Inferior parietal cortex (tissue), 1 donor: Measurements from ENCODE around the gene PGD.
"Not testable (repeated sequence)": the region's sequence is repeated elsewhere in the genome, so short reads cannot be mapped to it uniquely, and the experiment has no call there.

Experiments
- DNase-seq: peaks from one replicate; pipeline ENCODE4 v3.0.0-alpha.2; 2016; ENCODE audit errors: extremely low spot score

PGD gene

DNA sequence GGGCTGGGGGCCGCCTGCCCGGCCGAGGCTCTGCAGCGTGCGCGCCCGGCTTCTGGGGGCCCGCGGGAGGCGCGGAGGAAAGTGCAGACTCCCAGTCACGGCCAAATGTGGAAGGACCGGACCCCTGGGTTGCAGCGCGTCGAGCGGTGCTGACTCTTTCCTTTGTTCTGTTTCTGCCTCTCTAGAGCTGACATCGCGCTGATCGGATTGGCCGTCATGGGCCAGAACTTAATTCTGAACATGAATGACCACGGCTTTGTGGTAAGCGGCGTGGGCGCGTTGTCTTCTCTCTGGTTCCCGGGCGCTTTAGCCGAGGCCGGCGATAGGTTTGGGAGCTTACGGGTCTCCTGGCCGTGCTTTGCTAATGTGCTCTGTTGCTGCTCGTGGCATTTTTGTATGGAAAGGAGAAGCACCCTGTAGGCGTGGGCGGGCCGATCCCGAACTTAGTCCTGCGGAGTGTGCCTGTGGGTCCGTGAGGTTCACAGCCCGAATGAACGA, 629 bp downstream of the PGD start:
- no peak for DNase-seq

DNA sequence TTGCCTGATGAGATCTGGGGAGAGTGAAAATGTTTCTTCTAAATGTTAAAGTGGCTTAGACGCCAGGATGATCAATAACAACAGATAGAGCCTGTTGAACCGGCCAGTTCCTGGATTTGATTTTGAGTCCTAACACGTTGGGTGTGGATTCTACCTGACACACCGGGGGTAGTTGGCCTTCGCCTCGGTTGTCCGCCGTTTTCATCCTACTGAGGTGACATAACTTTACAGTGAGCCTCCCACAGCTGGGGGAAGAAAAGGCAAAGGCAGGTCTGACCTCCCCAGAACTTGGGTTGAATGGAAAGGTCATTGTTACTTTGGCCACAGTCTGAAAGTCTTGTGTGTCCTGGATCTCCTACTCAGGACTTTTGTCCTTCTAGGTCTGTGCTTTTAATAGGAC, 1.1 kb downstream of the PGD start:
- DNase-seq, result no peak

DNA sequence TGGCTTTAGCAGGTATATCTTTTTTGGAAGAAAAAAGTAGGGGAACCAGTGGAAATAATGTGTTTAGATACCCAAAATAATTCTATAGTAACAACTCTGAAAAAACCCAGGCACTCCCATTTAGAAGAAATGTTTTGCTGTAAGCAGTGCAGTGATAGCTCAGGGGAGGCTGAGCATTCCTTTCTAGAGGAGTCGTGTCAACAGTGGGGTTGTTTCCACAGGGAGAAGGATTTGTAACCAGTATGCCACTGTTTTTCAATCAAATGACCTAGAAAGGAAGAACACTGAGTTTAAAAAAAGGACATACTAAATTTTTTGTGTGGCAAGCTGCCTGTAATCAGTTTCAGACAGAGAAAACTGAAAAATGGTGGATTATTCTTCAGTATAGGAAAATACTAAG, 2.4 kb downstream of the PGD start:
- DNase-seq, result no peak

DNA sequence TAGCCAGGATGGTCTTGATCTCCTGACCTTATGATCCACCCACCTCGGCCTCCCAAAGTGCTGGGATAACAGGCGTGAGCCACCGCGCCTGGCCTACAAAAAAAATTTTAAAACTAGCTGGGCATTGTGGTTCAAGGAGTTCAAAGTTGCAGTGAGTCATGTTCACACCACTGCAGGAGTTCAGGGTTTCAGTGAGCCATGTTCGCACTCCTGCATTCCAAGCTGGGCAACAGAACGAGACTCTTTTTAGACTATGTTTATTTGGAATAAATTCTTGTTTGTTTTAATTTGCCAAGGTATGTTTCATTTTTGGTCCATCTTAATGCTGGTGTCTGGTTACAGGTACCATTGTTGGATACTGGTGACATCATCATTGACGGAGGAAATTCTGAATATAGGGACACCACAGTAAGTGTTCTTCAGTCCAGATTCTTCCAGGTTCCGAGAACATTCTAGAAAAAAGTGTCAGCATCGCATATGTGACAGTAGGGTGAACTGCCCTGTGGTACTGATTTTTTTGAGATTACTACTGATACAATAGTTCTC, 3.9 kb downstream of the PGD start:
- DNase-seq, result no peak

DNA sequence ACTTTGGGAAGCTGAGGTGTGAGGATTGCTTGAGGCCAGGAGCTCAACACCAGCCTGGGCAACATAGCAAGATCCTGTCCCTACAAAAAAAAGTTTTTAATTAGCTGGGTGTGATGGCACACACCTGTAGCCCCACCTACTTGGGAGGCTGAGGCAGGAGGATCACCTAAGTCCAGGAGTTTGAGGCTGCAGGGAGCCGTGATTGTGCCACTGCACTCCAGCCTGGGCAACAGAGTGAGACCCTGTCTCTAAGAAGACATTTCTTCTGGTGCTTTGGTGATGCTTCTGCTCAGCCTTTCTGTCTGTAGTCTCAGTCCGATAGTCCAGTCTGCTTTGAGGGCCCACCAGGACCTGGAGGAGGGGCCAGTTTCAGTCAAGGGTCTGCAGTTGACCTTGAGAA, 8.3 kb downstream of the PGD start:
- no peak for DNase-seq

DNA sequence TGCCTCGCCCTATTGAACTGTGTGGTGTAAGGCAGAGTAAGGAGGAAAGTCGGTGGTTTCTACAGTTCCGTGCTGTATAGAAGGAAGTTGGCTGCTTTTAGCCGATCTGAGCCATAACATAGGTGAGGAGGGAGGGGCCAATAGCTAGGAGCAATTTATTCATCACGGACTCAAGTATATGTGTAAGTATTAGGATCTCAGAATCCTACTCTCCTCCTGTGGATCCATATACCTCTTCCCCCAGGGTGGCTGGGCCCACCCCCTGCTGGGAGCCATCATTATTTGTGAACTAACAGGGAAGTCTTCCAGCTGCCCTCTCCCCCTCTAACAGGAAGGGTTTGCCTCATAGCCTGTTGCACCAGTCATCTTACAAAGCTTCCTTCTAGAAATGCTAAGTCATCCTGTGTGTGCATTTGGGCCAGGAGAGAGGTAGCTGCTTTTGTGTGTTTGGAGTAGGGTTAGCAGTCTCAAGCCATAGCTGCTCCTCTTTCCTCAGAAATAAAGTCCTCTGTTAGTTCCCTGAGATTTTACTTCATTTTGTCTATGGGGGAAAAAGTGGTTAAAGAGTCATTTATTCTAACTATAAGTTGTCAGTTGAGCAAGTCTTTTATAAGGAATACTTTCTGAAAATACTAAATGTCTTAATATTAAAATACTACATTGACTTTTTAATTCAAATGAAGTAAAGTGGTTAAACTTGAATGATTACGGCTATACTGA, 16.5 kb downstream of the PGD start:
- DNase-seq, result peak; percentile 35

DNA sequence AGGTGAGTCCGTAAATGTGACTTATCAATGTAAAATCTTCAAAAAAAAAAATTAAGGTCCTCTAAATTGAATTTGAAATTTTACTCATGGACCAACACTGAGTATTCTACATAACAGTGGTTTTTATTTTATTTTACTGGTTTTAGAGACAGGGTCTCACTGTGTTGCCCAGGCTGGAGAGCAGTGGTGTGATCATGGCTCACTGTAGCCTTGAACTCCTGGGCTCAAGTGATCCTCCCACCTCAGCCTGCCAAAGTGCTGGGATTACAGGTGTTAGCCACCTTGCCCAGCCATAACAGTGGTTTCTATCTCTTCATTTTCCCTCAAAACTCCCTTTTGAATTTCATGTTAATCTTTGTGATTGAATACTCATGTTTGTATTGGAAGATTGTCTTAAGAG, 17.1 kb downstream of the PGD start:
- DNase-seq, result not testable (repeated sequence)

DNA sequence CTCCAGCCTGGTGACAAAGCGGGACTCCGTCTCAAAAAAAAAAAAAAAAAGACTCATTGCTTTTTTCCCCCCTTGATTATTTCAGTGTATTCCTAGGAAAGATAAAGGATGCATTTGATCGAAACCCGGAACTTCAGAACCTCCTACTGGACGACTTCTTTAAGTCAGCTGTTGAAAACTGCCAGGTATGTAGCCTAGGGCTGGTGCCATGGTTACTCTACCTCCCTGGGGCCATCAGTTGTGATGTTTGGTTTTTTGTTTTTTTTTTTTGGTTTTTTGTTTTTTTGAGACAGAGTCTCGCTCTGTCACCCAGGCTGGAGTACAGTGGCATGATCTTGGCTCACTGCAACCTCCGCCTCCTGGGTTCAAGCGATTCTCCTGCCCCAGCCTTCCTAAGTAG, 19.9 kb downstream of the PGD start:
- DNase-seq, result not testable (repeated sequence)

DNA sequence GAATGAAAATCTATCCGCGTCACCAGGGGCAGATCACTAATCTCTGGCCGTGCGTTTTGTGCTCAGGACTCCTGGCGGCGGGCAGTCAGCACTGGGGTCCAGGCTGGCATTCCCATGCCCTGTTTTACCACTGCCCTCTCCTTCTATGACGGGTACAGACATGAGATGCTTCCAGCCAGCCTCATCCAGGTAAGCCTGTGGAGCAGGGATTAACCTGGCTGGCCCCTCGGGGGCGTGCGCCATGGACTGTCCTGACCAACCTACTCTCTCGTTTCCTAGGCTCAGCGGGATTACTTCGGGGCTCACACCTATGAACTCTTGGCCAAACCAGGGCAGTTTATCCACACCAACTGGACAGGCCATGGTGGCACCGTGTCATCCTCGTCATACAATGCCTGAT, 20.5 kb downstream of the PGD start:
- DNase-seq, result no peak

DNA sequence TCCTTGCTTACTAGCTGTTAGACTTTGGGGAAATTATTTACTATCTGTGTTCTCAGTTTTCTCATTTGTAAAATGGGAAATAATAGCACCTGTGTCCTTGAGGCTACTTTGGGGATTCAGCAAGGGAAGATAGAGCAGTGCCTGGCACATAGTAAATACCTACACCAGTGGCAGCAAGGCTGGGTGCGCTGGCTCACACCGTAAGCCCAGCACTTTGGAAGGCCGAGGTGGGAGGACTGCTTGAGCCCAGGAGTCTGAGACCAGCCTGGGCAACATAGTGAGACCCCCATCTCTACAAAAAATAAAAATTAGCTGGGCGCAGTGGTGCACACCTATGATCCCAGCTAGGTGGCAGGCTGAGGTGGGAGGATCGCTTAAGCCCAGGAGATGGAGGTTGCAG, 22.8 kb downstream of the PGD start:
- DNase-seq, result no peak

DNA sequence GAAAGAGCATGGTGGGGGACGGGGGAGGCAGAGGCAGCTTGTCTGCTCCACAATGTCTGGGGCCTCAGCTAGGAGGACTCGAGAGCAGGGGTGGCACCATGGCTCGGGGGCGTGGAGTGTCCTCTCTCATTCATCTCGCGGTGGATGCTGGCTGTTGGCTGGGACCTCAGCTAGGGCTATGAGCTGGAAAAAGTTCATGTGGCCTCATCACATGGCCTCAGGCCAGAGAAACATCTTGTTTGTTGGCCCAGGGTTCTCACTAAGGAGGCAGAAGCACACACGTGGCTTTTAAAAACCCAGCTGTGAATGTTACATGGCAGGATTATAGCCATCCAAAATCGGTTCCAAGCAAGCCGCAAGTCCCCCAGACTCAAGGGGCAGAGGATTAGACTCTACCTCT, 25.2 kb downstream of the PGD start:
- no peak for DNase-seq

DNA sequence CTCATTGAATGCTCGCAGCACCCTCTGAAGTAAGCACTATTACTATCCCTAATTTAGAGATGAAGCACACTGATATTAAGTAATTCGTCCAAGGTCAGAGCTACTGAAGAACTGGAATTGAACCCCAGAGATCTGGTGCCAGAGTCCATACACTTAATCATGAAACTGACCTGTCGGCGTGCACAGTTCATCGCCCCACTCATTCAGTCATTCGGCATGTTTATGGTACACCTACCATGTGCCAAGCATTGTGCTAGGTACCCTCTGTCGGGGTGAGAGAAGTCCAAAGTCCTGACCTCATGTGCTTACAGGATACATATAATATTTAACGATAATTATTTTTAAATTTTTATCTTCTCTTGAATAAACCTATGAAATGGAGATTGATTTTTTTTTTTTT, 25.8 kb downstream of the PGD start:
- no peak for DNase-seq

DNA sequence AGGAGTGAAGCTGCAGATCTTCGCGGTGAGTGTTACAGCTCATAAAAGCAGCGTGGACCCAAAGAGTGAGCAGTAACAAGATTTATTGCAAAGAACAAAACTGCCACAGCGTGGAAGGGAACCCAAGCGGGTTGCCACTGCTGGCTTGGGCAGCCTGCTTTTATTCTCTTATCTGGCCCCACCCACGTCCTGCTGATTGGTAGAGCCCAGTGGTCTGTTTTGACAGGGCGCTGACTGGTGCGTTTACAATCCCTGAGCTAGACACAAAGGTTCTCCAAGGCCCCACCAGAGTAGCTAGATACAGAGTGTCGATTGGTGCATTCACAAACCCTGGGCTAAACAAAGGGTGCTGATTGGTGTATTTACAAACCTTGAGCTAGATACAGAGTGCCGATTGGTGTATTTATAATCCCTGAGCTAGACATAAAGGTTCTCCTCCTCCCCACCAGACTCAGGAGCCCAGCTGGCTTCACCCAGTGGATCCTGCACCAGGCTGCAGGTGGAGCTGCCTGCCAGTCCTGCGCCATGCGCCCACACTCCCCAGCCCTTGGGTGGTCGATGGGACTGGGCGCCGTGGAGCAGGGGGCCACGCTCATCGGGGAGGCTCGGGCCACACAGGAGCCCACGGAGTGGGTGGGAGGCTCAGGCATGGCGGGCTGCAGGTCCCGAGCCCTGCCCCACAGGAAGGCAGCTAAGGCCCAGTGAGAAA, 27.1 kb downstream of the PGD start:
- not testable (repeated sequence) for DNase-seq

DNA sequence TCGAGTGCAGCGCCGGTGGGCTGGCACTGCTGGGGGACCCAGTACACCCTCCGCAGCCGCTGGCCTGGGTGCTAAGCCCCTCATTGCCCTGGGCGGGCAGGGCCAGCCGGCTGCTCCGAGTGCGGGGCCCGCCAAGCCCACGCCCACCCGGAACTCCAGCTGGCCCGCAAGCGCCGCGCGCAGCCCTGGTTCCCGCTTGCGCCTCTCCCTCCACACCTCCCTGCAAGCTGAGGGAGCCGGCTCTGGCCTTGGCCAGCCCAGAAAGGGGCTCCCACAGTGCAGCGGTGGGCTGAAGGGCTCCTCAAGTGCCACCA, 27.6 kb downstream of the PGD start:
- not testable (repeated sequence) for DNase-seq

DNA sequence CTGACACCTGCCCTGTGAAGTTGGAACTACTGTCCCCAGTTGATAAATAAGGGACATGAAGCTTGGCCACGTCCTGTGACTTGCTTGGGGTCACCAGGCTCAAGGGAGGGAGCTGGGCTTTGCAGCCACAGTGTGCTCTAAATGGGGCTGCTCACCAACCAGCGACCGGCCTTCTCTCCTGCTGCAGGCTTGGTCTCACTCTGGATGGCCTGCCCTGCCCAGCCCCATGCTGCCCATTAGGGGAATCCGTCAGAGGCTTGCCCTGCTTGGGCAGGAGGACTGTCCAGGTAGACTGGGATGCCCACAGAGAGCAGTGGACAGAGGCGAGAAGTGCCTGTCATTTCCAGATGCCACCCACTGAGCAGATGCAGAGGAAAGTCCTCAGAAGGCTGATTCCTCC, 30.1 kb downstream of the PGD start:
- DNase-seq, result no peak

DNA sequence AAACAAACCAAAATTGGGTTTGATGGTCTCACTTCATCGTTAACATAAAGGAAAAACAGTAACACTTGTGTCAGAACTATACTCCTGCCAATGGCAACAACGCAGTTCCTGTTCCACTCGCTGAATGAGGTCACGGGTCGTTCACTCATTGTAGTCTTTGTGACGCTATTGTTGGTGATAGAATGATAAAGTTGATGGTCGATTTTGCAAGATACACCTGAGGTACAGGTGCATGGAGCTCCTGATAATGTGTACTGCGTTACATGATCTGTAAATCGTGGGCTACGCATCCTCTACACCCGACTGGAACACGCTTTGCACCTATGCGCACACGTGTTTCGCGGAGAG, 31.0 kb downstream of the PGD start:
- DNase-seq, result peak; percentile 47

DNA sequence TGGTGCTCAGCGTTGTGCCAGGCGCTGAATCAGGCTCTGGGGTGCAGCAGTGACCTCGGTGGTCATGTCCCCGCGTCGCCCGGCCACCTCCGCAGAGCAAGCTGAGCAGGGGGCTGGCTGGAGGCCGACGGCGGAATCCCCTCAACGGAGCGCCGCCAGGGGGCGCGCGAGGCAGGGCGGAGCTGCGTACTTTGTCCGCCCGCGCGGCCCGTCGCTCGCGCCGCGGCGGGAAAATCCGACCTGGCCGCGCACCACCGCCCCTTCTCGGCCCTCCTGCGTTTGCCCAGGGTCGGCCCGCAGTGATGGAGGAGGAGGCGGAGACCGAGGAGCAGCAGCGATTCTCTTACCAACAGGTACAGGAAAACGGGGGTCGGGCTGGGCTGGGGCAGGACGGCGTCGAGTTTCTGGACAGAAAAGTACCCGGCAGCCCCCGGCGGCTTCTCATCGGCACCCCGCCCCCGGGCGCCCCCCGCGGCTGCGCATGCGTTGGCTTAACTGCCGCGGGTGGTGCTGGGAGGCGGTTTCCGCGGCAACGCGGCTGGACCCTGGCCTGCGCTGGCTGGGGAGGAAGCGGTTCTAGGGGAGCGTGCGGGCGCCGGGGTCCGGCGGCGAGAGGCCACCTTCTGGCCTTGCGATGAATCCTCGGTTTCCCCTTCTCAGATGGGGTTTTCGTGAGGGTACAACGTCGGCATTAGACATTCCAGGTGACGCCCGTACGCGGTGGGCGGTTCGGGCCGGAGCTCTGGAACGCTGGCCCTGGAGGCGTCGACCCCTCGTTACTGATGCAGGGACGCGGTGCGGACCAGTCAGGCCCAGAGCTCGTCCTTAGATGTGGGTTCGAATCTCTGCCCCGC, 31.6 kb downstream of the PGD start, which contains the start of gene CENPS:
CENPS (plus strand) TSS at position 218 of the 854 bp plus-strand sequence; CDS start at position 303, 85 bp downstream.
- DNase-seq, result peak; percentile 89

DNA sequence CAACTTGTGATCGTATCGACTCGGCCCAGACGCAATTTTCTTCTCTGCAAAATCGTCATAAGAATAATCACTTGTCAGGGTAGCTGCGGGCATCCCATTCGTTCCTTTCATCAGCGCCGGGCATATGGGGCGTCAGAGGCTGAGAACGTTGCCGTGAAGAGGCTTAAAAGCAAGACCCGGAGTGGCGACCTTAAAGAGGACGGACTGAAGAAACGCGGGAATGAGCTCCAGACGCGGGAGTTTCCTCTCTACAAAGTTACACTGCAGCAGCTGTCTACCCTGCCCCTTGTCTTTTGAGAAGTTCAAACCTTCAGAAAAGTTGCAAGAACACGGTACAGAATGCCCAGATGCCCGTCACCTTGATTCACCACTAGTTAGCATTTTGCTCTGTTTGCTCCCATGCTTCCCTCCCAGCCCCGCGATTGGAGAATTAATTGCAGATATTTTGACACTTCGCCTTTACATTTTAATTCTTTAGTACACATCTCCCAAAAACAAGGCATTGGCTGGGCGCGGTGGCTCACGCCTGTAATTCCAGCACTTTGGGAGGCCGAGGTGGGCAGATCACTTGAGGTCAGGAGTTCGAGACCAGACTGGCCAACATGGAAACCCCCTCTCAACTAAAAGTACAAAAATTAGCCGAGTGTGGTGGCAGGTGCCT, 32.3 kb downstream of the PGD start:
- DNase-seq, result no peak

DNA sequence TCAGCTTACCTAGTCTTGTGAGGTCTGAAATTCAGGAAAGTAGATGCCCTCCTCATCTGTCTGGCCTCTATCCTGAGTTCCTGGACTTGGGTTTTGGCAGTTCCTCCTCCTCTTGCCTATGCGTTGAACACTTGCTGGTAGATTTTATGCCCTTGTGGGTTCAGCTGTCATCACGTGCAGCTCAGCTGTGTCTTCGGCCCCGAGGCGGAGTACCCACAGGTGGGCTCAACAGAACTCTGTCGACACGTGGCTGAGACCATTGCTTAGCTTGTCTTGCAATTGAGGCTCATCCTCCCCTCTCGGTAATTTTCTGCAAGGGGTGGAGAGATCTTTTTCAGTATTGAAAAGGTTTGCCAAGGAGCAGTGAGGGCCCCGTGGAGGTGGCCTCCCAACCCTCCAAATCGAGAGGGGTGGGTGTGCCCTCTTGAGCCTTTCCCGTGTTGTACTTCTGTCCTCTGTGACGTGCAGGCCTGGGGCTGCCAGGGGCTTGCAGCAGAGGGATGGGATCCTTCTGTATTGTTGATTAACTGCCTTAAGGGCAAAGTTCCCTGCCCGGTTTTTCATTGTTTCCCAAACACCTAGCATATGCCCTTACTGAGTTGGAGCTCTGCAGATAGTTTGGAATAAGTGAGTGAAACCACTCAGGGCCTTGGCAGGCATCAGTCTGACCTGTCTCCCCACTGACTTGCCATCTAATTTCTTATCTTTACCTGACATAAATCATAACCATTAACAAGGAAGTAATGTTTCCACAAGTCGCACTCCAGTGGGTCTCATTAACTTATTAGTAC, 34.2 kb downstream of the PGD start:
- DNase-seq, result no peak

DNA sequence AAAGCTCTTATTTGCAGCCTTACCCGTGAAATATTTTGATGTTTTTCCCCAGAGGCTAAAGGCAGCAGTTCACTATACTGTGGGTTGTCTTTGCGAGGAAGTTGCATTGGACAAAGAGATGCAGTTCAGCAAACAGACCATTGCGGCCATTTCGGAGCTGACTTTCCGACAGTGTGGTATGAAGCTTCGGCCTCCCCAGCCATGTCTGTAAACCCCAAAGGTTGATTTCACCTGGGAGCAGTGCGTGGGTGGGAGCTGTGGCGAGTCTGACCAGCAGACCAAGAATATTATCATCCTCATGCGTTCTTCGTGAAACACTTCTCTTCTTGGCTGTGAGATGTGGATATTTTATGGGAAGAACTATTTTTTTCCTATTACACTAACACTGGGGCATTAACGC, 34.9 kb downstream of the PGD start:
- no peak for DNase-seq

DNA sequence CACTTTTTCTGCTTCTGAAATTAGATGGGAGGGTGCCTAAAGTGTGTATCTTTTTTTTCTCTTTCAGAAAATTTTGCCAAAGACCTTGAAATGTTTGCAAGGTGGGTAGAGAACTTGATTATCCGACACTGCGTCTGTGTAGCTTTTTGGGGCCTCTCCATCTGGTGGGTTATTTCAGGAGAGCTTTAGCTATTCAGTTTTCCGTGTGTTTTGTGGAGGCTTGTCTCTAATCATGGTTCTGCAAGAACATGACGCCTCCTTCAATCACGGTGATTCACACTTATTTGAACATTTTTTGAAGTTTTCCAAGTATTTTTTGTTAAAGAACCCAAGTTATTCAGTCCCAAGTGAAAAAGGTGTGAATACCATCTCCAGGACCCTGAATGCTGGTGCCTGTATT, 35.7 kb downstream of the PGD start:
- no peak for DNase-seq
